ENCODE measurements around the gene ACER3.
"Not testable (repeated sequence)": the region's sequence is repeated elsewhere in the genome, so short reads cannot be mapped to it uniquely, and the experiment has no call there.

ACER3 gene

GRCh38 chr11:76837696-76838677 is 22.7 kb upstream of the ACER3 start:
- no peak for DNase-seq

GRCh38 chr11:76838678-76839068 is 22.0 kb upstream of the ACER3 start:
- DNase-seq, result no peak

GRCh38 chr11:76839311-76839710 is 21.4 kb upstream of the ACER3 start:
- no peak for DNase-seq

DNA sequence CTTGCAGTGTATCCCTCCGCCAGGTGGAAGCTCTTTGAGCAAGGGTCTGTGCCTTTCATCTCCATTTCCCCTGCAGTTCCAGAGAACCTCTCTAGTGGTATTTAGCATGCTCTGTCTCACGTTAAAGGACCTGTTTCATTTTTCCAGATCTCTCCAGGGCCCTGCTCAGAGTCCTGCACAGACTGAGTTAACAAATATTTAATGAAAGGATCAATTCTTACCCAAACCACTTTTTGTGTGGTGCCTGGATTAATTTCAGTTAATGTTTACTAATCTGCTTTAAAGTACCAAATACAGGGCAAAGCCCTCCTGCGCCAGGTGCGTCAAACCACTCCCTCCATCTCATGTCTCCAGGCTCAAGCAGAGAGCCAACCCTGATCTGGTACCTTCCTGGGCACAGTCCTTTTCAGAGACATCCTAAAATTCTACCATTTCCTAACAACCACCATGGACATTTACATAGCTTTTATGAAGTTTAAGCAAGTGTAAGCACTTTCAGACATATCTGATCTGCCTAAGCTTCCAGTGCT is 18.7 kb upstream of the ACER3 start:
- DNase-seq, result no peak

GRCh38 chr11:76843907-76844306 is 16.8 kb upstream of the ACER3 start:
- no peak for DNase-seq

DNA sequence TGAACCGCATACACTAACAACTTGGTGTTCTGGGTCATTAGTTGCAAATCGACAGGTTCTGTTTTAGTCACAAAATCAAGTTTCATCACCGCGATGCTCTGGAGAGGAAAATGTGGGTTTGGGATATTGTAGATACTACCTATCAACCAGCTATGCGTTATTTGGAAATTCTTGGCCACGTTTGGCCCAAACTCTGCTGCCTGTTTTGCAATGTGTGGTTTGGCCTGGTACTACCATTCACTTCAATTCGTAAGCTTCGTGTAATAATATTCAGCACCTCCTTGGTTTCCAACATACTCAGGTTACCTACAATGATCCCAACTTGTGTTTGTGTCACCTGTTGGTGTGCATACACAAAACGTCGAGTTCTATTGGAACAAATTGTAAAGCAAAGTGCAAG is 16.2 kb upstream of the ACER3 start:
- no peak for DNase-seq

- no peak for DNase-seq
These were observed 15.6 kb upstream of the ACER3 start for GRCh38 chr11:76845069-76845468.

DNA sequence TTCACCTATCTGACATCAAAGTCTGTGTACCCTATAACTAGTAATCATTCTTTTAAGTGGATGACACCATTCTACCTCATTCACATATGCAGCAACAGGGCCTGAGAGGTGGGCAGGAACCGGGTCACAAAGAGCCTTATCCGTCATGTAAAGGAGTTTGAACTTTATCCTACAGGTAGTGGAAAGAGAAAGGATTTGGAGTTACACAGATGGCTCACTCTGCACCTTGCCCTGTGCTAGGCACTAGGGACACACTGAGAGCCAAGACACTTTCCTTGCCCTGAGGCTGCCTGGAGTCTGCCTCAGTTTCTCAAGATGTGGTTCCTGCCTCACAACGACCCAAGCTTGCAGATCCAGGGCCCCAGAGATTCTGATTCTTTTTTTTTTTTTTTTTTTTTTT is 14.3 kb upstream of the ACER3 start:
- no peak for DNase-seq

DNA sequence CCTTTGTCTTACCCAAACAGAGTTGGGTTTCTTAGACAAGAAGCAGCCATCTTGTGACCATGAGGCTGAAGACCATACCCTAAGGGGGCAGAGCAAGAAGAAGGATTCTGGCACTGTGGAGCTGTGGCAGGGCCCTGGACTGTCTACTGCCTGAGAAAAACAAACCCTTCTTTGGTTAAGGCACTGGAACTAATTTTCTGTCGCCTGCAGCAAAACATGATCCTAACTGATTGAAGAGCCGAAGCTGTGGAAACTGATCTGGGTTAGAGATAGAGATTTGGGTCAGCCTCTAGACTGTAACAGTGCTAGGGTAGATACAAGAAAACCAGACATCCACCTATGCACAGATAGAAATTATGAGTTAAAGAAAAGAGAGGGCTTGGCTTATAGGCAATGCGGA is 11.3 kb upstream of the ACER3 start:
- DNase-seq, result no peak

- DNase-seq, result no peak
These were observed 10.6 kb upstream of the ACER3 start for GRCh38 chr11:76850130-76850529.

- no peak for DNase-seq
These were observed 9.9 kb upstream of the ACER3 start for GRCh38 chr11:76850815-76851214.

DNA sequence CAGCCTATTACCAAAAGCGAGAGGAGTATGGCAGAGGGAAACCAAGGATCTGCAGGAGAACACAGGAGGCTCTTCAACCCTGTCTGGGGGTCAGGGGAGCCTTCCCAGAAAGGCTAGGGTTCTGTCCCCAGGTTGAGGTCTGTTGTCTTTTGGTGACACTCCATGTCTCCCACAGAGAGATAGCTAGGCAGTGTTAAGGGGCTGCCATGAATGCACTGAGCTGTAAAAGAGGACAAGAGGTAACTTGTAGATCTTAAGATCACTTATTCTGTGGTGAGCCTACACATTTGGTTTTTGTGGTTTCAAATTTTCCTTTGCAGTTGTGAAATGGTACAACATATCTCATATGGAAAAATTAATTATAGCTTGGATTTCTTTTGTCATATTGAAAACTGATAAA is 6.0 kb upstream of the ACER3 start:
- no peak for DNase-seq

DNA sequence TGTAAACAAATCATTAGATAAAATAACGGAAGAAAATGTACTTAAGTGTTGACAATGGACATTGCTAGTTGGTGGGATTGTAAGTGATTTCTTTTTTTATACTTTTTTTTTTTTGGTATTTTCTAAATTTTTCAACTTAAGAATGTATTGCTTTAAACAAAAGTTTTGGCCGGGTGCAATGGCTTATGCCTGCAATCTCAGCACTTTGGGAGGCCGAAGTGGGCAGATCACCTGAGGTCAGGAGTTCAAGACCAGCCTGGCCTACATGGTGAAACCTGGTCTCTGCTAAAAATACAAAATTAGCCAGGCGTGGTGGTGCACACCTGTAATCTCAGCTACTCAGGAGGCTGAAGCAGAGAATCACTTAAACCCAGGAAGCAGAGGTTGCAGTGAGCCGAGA is 5.0 kb upstream of the ACER3 start:
- not testable (repeated sequence) for DNase-seq

- no peak for DNase-seq
These were observed 4.6 kb upstream of the ACER3 start for GRCh38 chr11:76856106-76856505.

GRCh38 chr11:76856571-76856970 is 4.1 kb upstream of the ACER3 start:
- no peak for DNase-seq

DNA sequence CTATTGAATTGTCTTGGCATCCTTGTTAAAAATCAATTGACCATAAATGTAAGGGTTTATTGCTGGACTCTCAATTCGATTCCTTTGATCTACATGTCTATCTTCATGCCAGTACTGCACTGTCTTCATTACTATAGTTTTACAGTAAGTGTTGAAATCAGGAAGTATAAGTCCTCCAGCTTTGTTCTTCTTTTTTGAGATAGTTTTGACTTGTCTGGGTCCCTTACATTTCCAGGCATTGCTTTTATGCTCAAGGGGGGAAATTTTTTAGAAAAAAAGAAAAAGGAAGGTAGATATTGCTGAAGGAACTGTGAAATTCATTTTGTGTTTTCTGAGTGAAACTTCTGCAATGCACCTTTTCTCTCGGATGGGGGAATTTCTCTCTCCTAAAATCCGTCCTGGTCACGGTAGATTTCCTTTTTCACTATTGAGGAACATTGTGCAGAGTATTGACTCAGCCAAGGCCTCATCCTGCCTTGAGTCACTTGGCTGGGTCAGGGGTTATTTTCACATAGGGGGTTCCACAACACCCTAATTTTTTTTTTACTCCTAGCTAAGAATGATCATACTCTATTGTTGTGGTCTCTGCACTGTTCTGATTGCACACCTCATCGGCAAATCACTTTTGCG is 2.8 kb upstream of the ACER3 start:
- DNase-seq, result no peak

DNA sequence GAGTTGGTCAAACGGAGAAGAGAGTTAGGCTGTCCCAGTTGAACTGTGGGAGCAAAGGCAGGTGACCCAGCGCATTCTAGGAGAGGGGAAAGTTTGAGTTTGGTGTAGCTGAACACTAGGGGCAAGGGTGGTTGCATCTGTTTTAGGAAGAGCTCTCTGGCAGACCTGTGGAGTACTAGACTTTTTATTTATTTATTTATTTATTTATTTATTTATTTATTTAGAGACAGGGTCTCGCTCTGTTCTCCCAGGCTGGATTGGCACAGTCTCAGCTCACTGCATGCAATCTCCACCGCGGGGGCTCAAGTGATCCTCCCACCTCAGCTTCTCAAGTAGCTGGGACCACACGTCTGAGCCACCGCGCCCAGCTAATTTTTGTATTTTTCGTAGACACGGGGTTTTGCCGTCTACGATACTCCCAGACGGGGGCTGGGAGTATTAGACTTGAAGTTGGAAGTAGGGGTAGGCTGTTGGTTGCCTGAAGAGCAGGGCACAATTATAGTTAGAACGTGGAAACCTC is 950 bp upstream of the ACER3 start:
- DNase-seq, result no peak

DNA sequence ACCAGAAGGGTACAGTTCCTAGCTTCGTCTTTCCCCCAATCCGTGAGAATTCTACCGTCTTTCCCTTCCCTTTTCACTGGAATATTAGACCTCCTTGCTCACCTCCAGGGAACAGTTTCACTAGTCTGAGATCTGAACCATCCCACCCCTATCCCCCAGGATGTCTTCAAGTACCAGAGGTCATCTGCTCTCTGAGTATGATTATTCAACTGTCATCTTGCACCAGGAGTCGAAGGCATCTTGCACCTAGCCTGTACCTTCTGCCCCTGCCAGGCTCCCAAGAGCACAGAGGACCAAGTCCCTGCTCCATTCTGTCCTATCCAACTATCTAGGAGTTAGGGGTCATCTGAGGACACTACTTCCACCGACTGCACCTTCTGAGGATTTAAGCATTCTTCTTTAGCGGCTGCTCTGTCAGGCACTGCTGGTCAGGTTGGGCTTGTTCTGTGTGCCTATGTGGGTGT is 804 bp downstream of the ACER3 start:
- DNase-seq, result no peak

- DNase-seq, result not testable (repeated sequence)
These were observed 2.1 kb downstream of the ACER3 start for GRCh38 chr11:76862794-76863193.

- no peak for DNase-seq
These were observed 2.6 kb downstream of the ACER3 start for GRCh38 chr11:76863196-76863777.

GRCh38 chr11:76872959-76873827 is 12.5 kb downstream of the ACER3 start:
- no peak for DNase-seq

DNA sequence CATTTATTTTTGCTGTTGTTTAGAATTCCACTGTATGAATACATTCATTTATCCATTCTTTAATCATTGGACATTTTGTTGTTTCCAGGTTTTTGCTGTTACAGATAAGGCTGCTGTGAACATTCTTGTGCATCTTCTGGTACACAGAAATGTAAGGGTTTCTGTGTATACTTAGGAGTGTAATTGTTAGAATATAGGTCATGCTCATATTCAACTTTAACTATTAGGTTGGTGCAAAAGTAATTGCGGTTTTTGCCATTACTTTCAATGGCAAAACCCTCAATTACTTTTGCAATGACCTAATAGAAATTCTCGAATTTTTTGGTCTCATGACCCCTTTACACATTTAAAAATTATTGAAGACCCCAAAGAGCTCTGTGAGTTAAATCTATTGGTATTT is 17.3 kb downstream of the ACER3 start:
- DNase-seq, result no peak
